GM12892 (cell line): ENCODE measurements around the gene LPIN1.

Experiments used
- POLR2A ChIP-seq: IDR thresholded peaks from 2 replicates; pipeline ENCODE4 v1.6.1; 2011; ENCODE audit warnings: low read depth, low read length, control low read depth
- TAF1 ChIP-seq: IDR thresholded peaks from 2 replicates; pipeline ENCODE4 v1.6.1; 2011; ENCODE audit warnings: low read depth, mild to moderate bottlenecking, control low read depth, low read length, borderline replicate concordance

DNA sequence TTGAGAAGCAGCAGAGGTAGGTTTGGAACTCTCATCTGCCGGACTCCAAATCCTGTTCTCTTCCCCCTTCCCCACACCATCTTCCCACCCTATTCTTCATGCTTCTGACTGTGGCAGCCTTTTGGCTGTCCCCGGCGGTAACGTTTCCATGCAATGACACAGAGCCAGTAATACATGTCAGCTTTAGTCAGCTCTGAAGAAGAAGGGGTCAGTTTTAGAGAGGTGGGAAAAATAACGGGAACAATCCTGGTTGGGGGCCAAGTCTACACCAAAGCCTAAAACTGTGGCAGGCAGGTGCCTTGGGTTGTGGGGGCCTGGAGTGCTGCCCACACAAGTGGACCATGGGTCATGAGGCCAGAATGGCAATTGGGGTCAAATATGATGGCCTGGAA, 106.8 kb downstream of the LPIN1 start:
- TF ChIP-seq POLR2A: no peak
- TF ChIP-seq TAF1: no peak
